Loucy (cell line): ENCODE results near the gene GNAT1.

Source experiments
- EZH2phosphoT487 ChIP-seq: fragments of 200-600 bp; IDR thresholded peaks from 2 replicates; pipeline ENCODE4 v1.6.1; 2018; ENCODE audit warnings: antibody characterized with exemption, mild to moderate bottlenecking, moderate library complexity, borderline replicate concordance
- TF ChIP-seq, protein P1 (sequence below): fragments of 200-600 bp; sonication (generic); conservative IDR thresholded peaks from 2 replicates; pipeline ENCODE4 v1.5.1; 2014; ENCODE audit warnings: mild to moderate bottlenecking, antibody characterized with exemption, low read length

DNA sequence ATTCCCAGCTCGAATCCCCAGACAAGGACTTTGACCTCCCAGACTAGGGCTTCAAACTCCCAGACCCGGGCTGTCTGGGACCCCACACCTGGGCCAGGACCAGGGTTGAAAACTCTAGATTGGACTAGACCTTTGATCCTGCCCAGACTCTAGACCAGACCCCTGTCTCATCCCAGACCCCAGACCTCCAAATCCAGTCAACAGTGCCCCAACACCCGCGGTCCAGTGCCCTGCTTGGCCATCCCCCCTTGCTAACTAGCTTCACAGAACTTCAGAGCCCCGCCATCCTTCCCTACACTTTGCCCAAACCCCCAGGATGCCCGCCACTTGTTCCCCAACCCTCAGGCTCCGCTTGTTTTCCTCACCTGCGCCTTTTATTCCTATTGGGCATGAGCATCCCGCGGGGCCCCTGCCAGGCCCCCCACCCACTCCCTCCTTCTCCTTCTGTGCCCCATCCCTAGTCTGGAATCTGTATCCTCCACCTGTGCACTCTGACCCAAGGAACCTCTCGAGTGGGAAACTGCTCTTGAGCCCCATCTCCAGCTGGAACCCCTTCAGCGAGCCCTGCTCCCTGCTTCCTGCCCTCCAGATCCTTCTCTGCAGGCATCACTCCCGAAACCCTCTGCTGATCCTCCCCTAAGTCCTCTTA, 45.2 kb downstream of the GNAT1 start:
- no peak for TF ChIP-seq EZH2phosphoT487
- TF ChIP-seq, protein P1, sequence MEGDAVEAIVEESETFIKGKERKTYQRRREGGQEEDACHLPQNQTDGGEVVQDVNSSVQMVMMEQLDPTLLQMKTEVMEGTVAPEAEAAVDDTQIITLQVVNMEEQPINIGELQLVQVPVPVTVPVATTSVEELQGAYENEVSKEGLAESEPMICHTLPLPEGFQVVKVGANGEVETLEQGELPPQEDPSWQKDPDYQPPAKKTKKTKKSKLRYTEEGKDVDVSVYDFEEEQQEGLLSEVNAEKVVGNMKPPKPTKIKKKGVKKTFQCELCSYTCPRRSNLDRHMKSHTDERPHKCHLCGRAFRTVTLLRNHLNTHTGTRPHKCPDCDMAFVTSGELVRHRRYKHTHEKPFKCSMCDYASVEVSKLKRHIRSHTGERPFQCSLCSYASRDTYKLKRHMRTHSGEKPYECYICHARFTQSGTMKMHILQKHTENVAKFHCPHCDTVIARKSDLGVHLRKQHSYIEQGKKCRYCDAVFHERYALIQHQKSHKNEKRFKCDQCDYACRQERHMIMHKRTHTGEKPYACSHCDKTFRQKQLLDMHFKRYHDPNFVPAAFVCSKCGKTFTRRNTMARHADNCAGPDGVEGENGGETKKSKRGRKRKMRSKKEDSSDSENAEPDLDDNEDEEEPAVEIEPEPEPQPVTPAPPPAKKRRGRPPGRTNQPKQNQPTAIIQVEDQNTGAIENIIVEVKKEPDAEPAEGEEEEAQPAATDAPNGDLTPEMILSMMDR: no peak
